SK-N-SH treated with all-trans-retinoic acid at 6 μM for 48 hours (cell line): ENCODE results near the gene IL9.

ENCODE experiments used
- ATAC-seq: fragments of 200-7000 bp; cut with Tn5 transposase; 3 replicates; pipeline ENCODE4 v1.9.1; 2020; ENCODE audit warnings: mild to moderate bottlenecking, moderate library complexity
- ARNTL ChIP-seq: fragments of 450-650 bp; formaldehyde crosslinking; IDR thresholded peaks from 2 replicates; pipeline ENCODE4 v1.5.0; 2020; ENCODE audit warnings: low read depth, mild to moderate bottlenecking, moderate library complexity, borderline replicate concordance
- BACH2 ChIP-seq: fragments of 250-450 bp; sonication (Bioruptor Pico); IDR thresholded peaks from 2 replicates; pipeline ENCODE4 v1.9.0; 2021; ENCODE audit warnings: mild to moderate bottlenecking, borderline replicate concordance
- CREB5 ChIP-seq: fragments of 250-450 bp; sonication (Bioruptor Pico); IDR thresholded peaks from 2 replicates; pipeline ENCODE4 v1.5.1; 2020; ENCODE audit warnings: low read depth, mild to moderate bottlenecking, moderate library complexity
- CSDC2 ChIP-seq: fragments of 250-450 bp; sonication (Bioruptor Pico); IDR thresholded peaks from 2 replicates; pipeline ENCODE4 v1.5.0; 2020; ENCODE audit warnings: mild to moderate bottlenecking, moderate library complexity
- CSRNP3 ChIP-seq: fragments of 250-450 bp; sonication (Bioruptor Pico); IDR thresholded peaks from 2 replicates; pipeline ENCODE4 v1.5.1; 2021; ENCODE audit warnings: mild to moderate bottlenecking, moderate library complexity
- ESRRG ChIP-seq: fragments of 250-450 bp; sonication (Bioruptor Pico); IDR thresholded peaks from 2 replicates; pipeline ENCODE4 v1.6.1; 2021; ENCODE audit warnings: mild to moderate bottlenecking
- GLIS3 ChIP-seq: fragments of 250-450 bp; sonication (Bioruptor Pico); IDR thresholded peaks from 2 replicates; pipeline ENCODE4 v1.5.0; 2020; ENCODE audit warnings: mild to moderate bottlenecking, moderate library complexity
- ISL1 ChIP-seq: fragments of 250-450 bp; sonication (Bioruptor Pico); IDR thresholded peaks from 2 replicates; pipeline ENCODE4 v2.1.2; 2022; ENCODE audit warnings: mild to moderate bottlenecking, moderate library complexity
- OSR1 ChIP-seq: fragments of 250-450 bp; sonication (Bioruptor Pico); IDR thresholded peaks from 2 replicates; pipeline ENCODE4 v1.8.0; 2022; ENCODE audit warnings: moderate library complexity, mild to moderate bottlenecking, inconsistent platforms
- PATZ1 ChIP-seq: fragments of 250-450 bp; sonication (Bioruptor Pico); IDR thresholded peaks from 2 replicates; pipeline ENCODE4 v1.8.0; 2020; ENCODE audit warnings: mild to moderate bottlenecking, moderate library complexity, borderline replicate concordance
- POU6F1 ChIP-seq: fragments of 250-450 bp; sonication (Bioruptor Pico); IDR thresholded peaks from 2 replicates; pipeline ENCODE4 v1.8.0; 2021; ENCODE audit warnings: low read depth, mild to moderate bottlenecking, moderate library complexity, borderline replicate concordance
- PPARA ChIP-seq: fragments of 250-450 bp; sonication (Bioruptor Pico); IDR thresholded peaks from 2 replicates; pipeline ENCODE4 v1.5.0; 2020; ENCODE audit warnings: mild to moderate bottlenecking, borderline replicate concordance
- RARB ChIP-seq: fragments of 250-450 bp; sonication (Bioruptor Pico); IDR thresholded peaks from 2 replicates; pipeline ENCODE4 v1.8.0; 2021; ENCODE audit warnings: mild to moderate bottlenecking, moderate library complexity
- SNAI2 ChIP-seq: fragments of 250-450 bp; sonication (Bioruptor Pico); IDR thresholded peaks from 2 replicates; pipeline ENCODE4 v1.5.0; 2020; ENCODE audit warnings: mild to moderate bottlenecking, moderate library complexity
- TCF4 ChIP-seq: fragments of 250-450 bp; sonication (Bioruptor Pico); IDR thresholded peaks from 2 replicates; pipeline ENCODE4 v1.8.0; 2021; ENCODE audit warnings: mild to moderate bottlenecking, moderate library complexity, borderline replicate concordance
- TOX ChIP-seq: fragments of 250-450 bp; sonication (Bioruptor Pico); IDR thresholded peaks from 2 replicates; pipeline ENCODE4 v1.8.0; 2021; ENCODE audit warnings: mild to moderate bottlenecking, moderate library complexity, borderline replicate concordance
- TSHZ2 ChIP-seq: fragments of 250-450 bp; sonication (Bioruptor Pico); IDR thresholded peaks from 2 replicates; pipeline ENCODE4 v1.5.0; 2020; ENCODE audit warnings: mild to moderate bottlenecking, moderate library complexity
- ZC3H10 ChIP-seq: fragments of 250-450 bp; sonication (Bioruptor Pico); IDR thresholded peaks from 2 replicates; pipeline ENCODE4 v1.5.1; 2021; ENCODE audit warnings: mild to moderate bottlenecking, moderate library complexity
- ZFP3 ChIP-seq: fragments of 250-450 bp; sonication (Bioruptor Pico); IDR thresholded peaks from 2 replicates; pipeline ENCODE4 v1.5.0; 2020; ENCODE audit warnings: mild to moderate bottlenecking, moderate library complexity
- ZFP30 ChIP-seq: fragments of 450-650 bp; formaldehyde crosslinking; IDR thresholded peaks from 2 replicates; pipeline ENCODE4 v1.5.0; 2022; ENCODE audit warnings: mild to moderate bottlenecking, moderate library complexity
- ZNF565 ChIP-seq: fragments of 450-650 bp; formaldehyde crosslinking; conservative IDR thresholded peaks from 2 replicates; pipeline ENCODE4 v1.5.0; 2020; ENCODE audit warnings: low read depth, mild to moderate bottlenecking, moderate library complexity
- ZNF70 ChIP-seq: fragments of 450-650 bp; formaldehyde crosslinking; IDR thresholded peaks from 2 replicates; pipeline ENCODE4 v1.5.0; 2020; ENCODE audit warnings: mild to moderate bottlenecking, moderate library complexity
- ZNF8 ChIP-seq: fragments of 450-650 bp; formaldehyde crosslinking; IDR thresholded peaks from 2 replicates; pipeline ENCODE4 v1.5.0; 2020; ENCODE audit warnings: mild to moderate bottlenecking, moderate library complexity

The IL9 gene

GRCh38 chr5:135913713-135914626 is 18.3 kb upstream of the IL9 start:
- no peak for ATAC-seq
- TF ChIP-seq TCF4 (CRISPR knock-in tag) (no peak), ZNF565 (CRISPR knock-in tag) (no peak), PATZ1 (no peak), ZNF70 (no peak), PPARA (CRISPR knock-in tag) (no peak), TOX (CRISPR knock-in tag) (no peak), ZFP3 (CRISPR knock-in tag) (no peak), CSRNP3 (CRISPR knock-in tag) (no peak), POU6F1 (CRISPR knock-in tag) (no peak), CSDC2 (CRISPR knock-in tag) (no peak), ARNTL (CRISPR knock-in tag) (no peak), ZFP30 (no peak), ESRRG (CRISPR knock-in tag) (no peak), ZNF8 (no peak), ISL1 (CRISPR knock-in tag) (no peak), SNAI2 (no peak), OSR1 (no peak)

- TF ChIP-seq ZC3H10 (no peak), ARNTL (CRISPR knock-in tag) (no peak), SNAI2 (no peak), PATZ1 (no peak), PPARA (CRISPR knock-in tag) (no peak), ISL1 (CRISPR knock-in tag) (no peak), CREB5 (CRISPR knock-in tag) (no peak), GLIS3 (CRISPR knock-in tag) (no peak), ZFP30 (no peak), OSR1 (no peak)
- no peak for ATAC-seq
These were observed 9.5 kb upstream of the IL9 start for GRCh38 chr5:135905144-135905543.

- TF ChIP-seq GLIS3 (CRISPR knock-in tag) (no peak), ISL1 (CRISPR knock-in tag) (no peak)
- no peak for ATAC-seq
These were observed 6.0 kb upstream of the IL9 start for GRCh38 chr5:135901633-135902032.

- ATAC-seq, result no peak
- TF ChIP-seq PATZ1, result no peak
- TF ChIP-seq ISL1 (CRISPR knock-in tag), result no peak
- TF ChIP-seq ZNF8, result no peak
- no peak for TF ChIP-seq RARB
- no peak for TF ChIP-seq TSHZ2 (CRISPR knock-in tag)
- TF ChIP-seq BACH2 (CRISPR knock-in tag), result no peak
- no peak for TF ChIP-seq SNAI2
- TF ChIP-seq ZFP30, result no peak
- TF ChIP-seq ZFP3 (CRISPR knock-in tag), result no peak
These were observed 4.6 kb upstream of the IL9 start for GRCh38 chr5:135900276-135900675.
